Tibial artery (tissue), 4 donors: ENCODE measurements around the gene RTN4RL2.

Experiments
- DNase-seq, 2 donors: peaks; one replicate each; pipeline ENCODE4 v3.0.0-alpha.2; 2019
- H3K27ac ChIP-seq, 2 donors: fragments of 200-600 bp; sonication (generic) in 1 of 2; 1 replicate in 1 of 2; 2 replicates in 1 of 2; pipeline ENCODE4 v1.5.1; 2018 to 2019; ENCODE audit warnings: mild to moderate bottlenecking in 1 of 2
- H3K27me3 ChIP-seq, 2 donors: fragments of 200-600 bp; sonication (generic) in 1 of 2; one replicate each; pipeline versions ENCODE4 v1.5.1 to v1.6.0; 2016 to 2019
- H3K36me3 ChIP-seq, 3 donors: fragments of 200-600 bp; sonication (generic) in 2 of 3; one replicate each; pipeline ENCODE4 v1.5.1; 2016 to 2019; ENCODE audit warnings: mild to moderate bottlenecking in 2 of 3
- H3K4me1 ChIP-seq, 4 donors: fragments of 200-600 bp; sonication (generic) in 2 of 4; 1 replicate in 3 of 4; 2 replicates in 1 of 4; pipeline ENCODE4 v1.5.1; 2016 to 2019
- H3K4me3 ChIP-seq, 2 donors: fragments of 200-600 bp; sonication (generic) in 1 of 2; 1 replicate in 1 of 2; 2 replicates in 1 of 2; pipeline ENCODE4 v1.5.1; 2018 to 2019; ENCODE audit warnings: mild to moderate bottlenecking in 2 of 2
- H3K9me3 ChIP-seq, 3 donors: fragments of 200-600 bp; sonication (generic) in 1 of 3; one replicate each; pipeline ENCODE4 v1.5.1; 2016 to 2019
- intact Hi-C: fragments of 100-400 bp; cut with DNase I; formaldehyde crosslinking; loops from one replicate; pipeline ENCODE4 v1.15.0; 2023; ENCODE audit warnings: low total_unique reads
- TF ChIP-seq, protein P1 (sequence below), 2 experiments: fragments of 200-600 bp in 1 of 2; fragments of 450-650 bp in 1 of 2; IDR thresholded peaks; one replicate each; pipeline ENCODE4 v1.5.1; 2017 to 2019; ENCODE audit warnings: antibody characterized with exemption in 2 of 2, mild to moderate bottlenecking in 1 of 2, moderate library complexity in 1 of 2

RTN4RL2 gene

DNA sequence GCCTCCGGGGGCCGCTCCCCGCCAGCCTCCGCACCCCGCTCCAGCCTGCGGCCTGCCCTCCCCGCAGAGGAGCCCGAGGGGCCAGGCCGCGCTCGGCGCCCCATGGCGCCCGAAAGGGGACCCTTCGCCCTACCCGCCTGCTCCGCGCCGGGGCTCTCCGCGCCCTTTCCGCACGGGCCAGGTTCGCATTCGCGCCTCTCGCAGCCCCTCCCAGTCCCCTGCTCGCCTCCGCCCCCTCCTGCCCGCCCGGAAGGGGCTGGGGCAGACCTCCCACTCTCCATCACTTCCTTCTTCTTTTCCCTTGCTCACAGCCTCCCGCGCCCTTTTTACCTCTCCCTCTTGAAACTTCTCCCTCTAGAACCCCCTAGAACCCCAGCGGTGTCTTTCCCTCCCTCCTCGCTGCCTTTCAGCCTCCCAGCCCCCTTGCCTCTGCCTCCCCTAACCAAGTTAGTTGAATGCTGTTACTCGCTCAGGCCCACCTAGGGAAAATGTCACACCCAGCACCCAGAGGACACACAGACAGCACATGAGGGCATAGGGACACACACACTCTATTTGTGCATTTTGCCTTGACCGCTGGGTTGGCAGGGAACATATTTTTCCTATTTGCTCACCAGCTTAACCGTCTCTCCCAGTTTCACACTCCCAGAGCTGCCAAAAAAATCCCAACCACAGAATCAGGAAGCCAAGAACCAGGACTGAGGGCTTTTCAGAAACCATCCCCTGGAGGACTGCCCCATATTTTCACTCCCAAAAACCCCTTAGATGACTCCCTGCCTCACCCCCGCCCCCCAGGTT lies 33.2 kb upstream of the RTN4RL2 start, which contains the start of gene SLC43A3:
SLC43A3 (minus strand) TSS at position 193 of the 798 bp plus-strand sequence. CDS start 949 bp downstream, outside the sequence.
- peak within 1 kb of the TSS; percentile 87 to 90 for H3K27ac ChIP-seq
- H3K36me3 ChIP-seq: peaks cover 0 to 22% (median 21%) of the 10 kb centered on the region in 3 donors
- H3K4me3 ChIP-seq: peak within 1 kb of the TSS; percentile 53 to 57
- peak; percentile 85 to 91 for DNase-seq
- peaks cover 0 to 51% (median 44%) of the 10 kb centered on the region in 4 donors for H3K4me1 ChIP-seq
- no peaks in the 10 kb centered on the region for H3K9me3 ChIP-seq
- intact Hi-C loops: no loop called here
- H3K27me3 ChIP-seq: no peaks in the 10 kb centered on the region
- TF ChIP-seq, protein P1, sequence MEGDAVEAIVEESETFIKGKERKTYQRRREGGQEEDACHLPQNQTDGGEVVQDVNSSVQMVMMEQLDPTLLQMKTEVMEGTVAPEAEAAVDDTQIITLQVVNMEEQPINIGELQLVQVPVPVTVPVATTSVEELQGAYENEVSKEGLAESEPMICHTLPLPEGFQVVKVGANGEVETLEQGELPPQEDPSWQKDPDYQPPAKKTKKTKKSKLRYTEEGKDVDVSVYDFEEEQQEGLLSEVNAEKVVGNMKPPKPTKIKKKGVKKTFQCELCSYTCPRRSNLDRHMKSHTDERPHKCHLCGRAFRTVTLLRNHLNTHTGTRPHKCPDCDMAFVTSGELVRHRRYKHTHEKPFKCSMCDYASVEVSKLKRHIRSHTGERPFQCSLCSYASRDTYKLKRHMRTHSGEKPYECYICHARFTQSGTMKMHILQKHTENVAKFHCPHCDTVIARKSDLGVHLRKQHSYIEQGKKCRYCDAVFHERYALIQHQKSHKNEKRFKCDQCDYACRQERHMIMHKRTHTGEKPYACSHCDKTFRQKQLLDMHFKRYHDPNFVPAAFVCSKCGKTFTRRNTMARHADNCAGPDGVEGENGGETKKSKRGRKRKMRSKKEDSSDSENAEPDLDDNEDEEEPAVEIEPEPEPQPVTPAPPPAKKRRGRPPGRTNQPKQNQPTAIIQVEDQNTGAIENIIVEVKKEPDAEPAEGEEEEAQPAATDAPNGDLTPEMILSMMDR (IDR thresholded peaks at IDR 0.05): no peak

DNA sequence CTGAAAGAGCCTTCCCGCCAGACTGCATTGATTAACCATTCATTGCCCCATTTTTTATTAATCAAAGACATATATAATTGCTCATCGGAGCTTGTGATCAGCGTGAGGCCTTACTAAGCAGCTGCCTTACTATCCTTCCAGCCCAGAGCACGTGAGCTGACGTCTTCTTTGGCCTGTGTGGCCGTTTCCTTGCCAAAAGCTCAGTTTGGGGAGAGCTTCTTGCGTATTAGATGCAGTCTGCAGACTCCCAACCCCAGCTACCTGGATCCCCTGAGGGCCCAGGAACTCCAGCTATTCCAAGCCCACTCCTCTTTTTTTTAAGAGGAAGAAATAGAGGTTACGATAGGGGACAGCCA lies 32.6 kb upstream of the RTN4RL2 start:
- peak overlapping the region; percentile 87 to 90 for H3K27ac ChIP-seq
- no peaks in the 10 kb centered on the region for H3K9me3 ChIP-seq
- intact Hi-C loops: no loop called here
- H3K4me1 ChIP-seq: peaks cover 0 to 51% (median 44%) of the 10 kb centered on the region in 4 donors
- peaks cover 0 to 17% (median 16%) of the 10 kb centered on the region in 3 donors for H3K36me3 ChIP-seq
- H3K27me3 ChIP-seq: no peaks in the 10 kb centered on the region
- peak; percentile 92 to 93 for DNase-seq
- TF ChIP-seq, protein P1 (IDR thresholded peaks at IDR 0.05): no peak
- H3K4me3 ChIP-seq: peak overlapping the region; percentile 53 to 57

GRCh38 chr11:57428643-57429042 lies 31.7 kb upstream of the RTN4RL2 start:
- Histone ChIP-seq H3K27ac (peak overlapping the region; percentile 87 to 90), H3K4me1 (peaks cover 0 to 49% (median 43%) of the 10 kb centered on the region in 4 donors), H3K9me3 (no peaks in the 10 kb centered on the region), H3K27me3 (no peaks in the 10 kb centered on the region), H3K36me3 (peaks cover 0 to 7% (median 7%) of the 10 kb centered on the region in 3 donors), H3K4me3 (no peak overlapping the region)
- intact Hi-C loops: no loop called here
- TF ChIP-seq, protein P1 (IDR thresholded peaks at IDR 0.05): no peak
- no peak for DNase-seq

DNA sequence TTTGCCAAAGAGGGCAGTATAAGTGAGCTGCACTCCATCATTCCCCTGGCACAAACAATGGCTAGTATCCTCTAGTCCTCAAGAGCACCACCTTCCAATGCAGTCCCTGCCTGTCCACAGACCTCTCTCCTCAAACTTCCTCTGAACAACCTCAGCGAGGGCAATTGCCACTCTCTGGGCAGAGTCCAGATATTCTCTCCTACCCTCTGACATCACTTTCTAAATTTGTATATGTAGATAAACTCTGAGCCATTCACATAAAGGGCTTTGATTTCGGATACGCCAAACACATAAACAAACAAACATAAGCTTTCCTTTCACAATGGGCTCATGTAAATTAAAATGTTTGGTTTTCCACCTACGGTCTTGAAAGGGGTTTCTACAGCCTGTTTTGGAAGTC lies 30.4 kb upstream of the RTN4RL2 start:
- Histone ChIP-seq H3K9me3 (no peaks in the 10 kb centered on the region), H3K36me3 (no peaks in the 10 kb centered on the region), H3K4me1 (peaks cover 0 to 45% (median 31%) of the 10 kb centered on the region in 4 donors), H3K27me3 (no peaks in the 10 kb centered on the region), H3K27ac (no peak overlapping the region), H3K4me3 (no peak overlapping the region)
- intact Hi-C loops: loop anchor here (10.0 kb wide), 1 partner anchor 85 kb away; no protein-coding TSS in a partner anchor
- TF ChIP-seq, protein P1 (IDR thresholded peaks at IDR 0.05): no peak
- no peak for DNase-seq

DNA sequence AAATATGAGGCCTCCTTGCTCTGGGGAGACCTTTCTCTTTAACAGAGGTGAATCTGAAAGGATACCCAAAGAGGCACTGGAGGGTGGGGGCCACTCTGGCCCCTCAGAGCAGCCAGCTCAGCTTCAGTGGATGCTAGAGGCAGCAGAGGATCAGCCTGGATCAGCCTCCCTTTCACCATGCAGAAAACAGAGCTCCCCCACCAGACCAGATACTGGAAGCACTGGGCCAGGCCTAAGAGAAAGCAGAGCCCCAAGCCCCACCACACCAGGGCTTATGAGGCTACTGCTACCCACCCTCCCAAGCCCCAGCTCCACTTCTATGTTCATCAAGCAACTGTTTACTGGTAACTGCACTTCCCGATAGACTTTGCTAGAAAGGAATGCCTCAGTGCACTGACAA lies 29.4 kb upstream of the RTN4RL2 start:
- Histone ChIP-seq H3K36me3 (no peaks in the 10 kb centered on the region), H3K9me3 (no peaks in the 10 kb centered on the region), H3K27me3 (no peaks in the 10 kb centered on the region), H3K4me1 (peaks cover 0 to 37% (median 21%) of the 10 kb centered on the region in 4 donors), H3K27ac (no peak overlapping the region), H3K4me3 (no peak overlapping the region)
- intact Hi-C loops: loop anchor here (10.0 kb wide), 1 partner anchor 86 kb away; no protein-coding TSS in a partner anchor
- TF ChIP-seq, protein P1 (IDR thresholded peaks at IDR 0.05): no peak
- no peak for DNase-seq
